ENCODE results near the gene MTSS2.
"Not testable (repeated sequence)": the region's sequence is repeated elsewhere in the genome, so short reads cannot be mapped to it uniquely, and the experiment has no call there.

MTSS2 gene

DNA sequence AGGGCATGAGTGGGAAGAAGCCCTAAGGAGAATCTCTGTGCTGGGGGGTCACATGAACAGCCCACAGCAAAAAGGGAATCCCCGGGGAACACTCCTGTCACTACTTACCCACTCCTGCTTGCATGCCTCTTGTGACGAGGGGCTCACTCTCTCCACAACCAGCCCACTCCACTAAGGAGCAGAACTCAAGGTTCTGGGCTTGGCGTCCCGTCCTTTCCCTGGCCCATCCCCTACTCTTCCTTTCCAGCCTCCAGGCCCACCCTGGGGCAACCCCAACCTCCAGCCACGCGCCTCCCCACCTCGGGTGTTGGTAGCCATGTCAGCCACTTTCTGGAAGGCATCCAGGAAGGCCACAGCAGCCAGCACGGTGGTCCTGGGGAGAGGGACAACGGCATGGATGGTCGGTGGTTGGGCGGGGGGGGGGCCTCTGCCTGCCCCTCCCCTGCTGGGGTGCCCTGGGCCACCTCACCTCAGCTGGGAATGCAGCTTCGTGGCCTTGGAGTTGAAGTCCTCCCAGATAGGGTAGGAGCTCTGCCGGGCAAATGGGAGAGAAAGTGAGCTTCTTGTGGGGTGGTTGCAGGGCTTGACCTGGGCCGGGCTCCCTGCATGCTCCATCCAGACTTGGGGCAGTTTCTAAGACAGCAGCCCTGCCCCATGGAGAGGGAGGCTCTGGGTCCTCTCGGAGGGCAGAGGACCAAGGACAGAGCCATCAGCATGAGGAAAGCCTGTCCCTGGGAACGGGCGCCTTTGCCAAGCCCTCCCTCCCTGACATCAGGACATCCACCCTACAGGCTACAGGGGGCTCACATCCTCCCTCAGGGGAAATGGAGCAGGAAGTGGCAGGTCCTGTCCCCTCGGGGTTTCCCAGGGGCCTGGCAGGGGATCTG lies 5.1 kb downstream of the MTSS2 start:
- H3K27ac ChIP-seq (ENCODE audit: low read length) = no peak overlapping the region
- H3K36me3 ChIP-seq (ENCODE audit: insufficient read depth, low read depth, low read length) = peaks cover 19% of the 10 kb centered on the region
- H3K4me1 ChIP-seq (ENCODE audit: insufficient read depth, low read length) = peaks cover 6% of the 10 kb centered on the region; the same call in 1 of the 2 replicates
- H3K9ac ChIP-seq (ENCODE audit: low read depth, low read length) = no peak overlapping the region
- peaks cover 8% of the 10 kb centered on the region; the same call in 1 of the 2 replicates for H3K27me3 ChIP-seq (ENCODE audit: insufficient read depth, low read length)
- H3K4me3 ChIP-seq (ENCODE audit: low read length) = peak overlapping the region; percentile 22; the same call in 1 of the 2 replicates
- H3K9me3 ChIP-seq (ENCODE audit: insufficient read depth, low read depth, low read length) = no peaks in the 10 kb centered on the region

DNA sequence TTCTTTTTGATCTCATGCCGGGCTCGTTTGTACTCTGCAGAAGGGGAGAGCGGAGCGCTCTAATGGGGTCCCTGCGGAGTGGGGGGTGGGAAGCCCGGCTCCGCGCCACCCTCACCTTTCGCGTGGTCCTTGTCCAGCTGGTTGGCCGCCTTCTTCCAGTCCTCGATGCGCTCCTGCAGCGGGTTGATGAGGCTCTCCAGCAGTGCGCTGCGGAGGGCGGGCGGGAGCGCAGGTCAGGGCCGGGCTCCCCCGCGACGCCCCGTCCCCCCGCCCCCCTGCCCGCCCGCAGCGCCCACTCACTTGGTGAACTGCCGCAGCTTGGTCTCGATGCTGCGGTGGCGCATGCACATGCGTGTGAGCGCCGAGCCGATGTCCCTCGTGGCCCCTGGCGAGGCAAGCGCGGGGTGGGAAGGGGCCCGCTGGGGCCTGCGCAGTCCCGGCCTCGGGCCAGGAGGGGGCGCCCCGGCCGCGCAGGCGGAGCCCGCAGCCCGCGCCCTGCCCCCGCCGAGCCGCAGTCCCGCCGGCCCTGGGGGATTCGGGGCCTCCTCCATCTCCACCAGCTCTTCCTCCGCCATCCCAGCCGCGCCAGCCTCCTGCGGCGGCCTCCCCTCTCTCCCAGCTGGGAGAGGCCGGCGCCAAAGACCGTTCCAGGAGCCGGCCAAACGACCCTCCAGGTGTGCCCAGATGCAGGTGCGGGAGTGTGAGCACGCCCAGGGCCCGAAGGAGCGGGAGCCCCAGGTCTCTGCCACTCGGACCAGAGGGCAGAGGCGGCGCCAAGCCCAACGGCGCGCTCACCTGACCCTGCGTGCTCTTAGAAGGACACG lies 6.0 kb downstream of the MTSS2 start:
- Histone ChIP-seq H3K4me1 (ENCODE audit: insufficient read depth, low read length) (peaks cover 5% of the 10 kb centered on the region; the same call in 1 of the 2 replicates), H3K36me3 (ENCODE audit: insufficient read depth, low read depth, low read length) (peaks cover 19% of the 10 kb centered on the region), H3K27ac (ENCODE audit: low read length) (no peak overlapping the region), H3K9me3 (ENCODE audit: insufficient read depth, low read depth, low read length) (no peaks in the 10 kb centered on the region), H3K27me3 (ENCODE audit: insufficient read depth, low read length) (peaks cover 3% of the 10 kb centered on the region; the same call in 1 of the 2 replicates), H3K9ac (ENCODE audit: low read depth, low read length) (no peak overlapping the region), H3K4me3 (ENCODE audit: low read length) (peak overlapping the region; percentile 22; the same call in 1 of the 2 replicates)

DNA sequence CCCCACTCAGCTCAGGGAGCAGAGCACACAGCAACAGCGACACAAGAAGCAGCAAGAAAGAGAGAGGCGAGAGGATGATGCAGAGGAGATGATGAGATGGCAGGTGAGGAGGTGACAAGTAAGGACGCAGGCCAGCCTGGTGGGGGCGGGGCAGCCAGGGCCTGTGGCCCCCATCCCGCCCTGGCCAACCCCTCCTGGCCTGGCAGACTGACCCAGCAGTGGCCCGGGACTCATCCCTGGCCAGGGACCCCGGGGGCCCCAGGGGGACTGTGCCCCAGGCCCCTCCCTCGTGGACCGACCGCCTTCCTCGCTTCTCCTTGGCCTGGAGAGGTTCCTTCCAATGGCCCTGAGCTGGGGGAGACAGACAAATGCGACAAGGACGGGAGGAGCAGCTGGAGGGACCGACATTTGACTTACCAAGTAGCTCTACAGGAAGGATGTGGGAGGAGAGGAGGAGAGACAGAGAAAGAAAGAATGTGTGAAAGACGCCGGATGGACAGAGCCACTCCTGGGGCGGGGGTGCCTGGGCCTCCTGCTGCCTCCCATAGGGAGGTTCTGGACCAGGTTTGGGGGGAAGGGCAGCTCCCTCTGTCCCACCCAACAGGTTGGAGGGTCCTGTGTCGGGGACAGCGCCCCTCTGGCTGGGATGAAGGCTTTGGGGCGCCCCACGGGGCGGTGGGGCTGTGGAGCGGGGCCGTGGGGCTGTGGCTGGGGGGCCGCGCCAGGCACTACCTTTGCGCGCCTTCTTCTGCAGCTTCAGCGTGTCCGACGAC lies 6.8 kb downstream of the MTSS2 start:
- H3K36me3 ChIP-seq (ENCODE audit: insufficient read depth, low read depth, low read length) = peaks cover 22% of the 10 kb centered on the region
- no peaks in the 10 kb centered on the region for H3K27me3 ChIP-seq (ENCODE audit: insufficient read depth, low read length)
- no peaks in the 10 kb centered on the region for H3K9me3 ChIP-seq (ENCODE audit: insufficient read depth, low read depth, low read length)
- no peak overlapping the region for H3K4me3 ChIP-seq (ENCODE audit: low read length)
- no peak overlapping the region for H3K27ac ChIP-seq (ENCODE audit: low read length)
- no peaks in the 10 kb centered on the region for H3K4me1 ChIP-seq (ENCODE audit: insufficient read depth, low read length)
- H3K9ac ChIP-seq (ENCODE audit: low read depth, low read length) = no peak overlapping the region

DNA sequence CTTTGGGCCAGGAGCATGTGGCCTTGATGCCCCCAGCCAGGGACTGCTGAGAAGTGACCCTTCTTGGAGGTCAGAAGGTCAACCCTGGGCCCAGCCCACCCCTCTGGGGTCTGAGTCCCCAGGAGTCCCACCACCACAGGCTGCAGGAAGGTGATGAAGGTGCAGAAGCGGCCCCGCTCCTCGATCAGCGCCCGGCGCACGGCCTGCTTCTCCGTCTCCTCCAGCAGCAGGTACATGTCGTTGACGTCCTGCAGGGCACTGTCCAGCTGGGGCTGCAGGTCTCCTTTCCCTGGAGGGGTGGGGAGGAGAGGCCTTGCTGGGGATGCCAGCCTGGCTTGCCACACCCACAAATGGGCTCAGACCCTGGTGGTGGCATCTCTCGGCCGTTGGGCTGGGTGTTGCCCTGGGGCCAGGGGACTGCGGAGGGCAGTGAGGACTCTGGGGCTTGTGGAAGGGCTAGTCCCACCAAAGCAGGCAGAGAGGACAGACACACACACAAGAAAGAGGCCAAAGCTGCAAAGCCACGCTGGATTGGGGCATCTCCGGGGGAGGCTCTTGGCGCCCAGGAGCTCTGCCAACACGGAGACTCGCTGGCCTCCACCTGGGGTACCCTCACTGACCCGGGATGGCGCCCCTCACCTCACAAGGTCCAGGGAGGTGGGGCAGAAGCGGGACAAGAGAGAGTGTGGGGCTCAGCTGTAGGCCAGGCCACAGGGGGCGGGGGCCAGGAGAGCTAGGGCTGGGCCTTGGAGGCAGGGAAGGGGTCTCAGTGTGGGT lies 7.5 kb downstream of the MTSS2 start:
- H3K4me3 ChIP-seq (ENCODE audit: low read length) = no peak overlapping the region
- H3K9me3 ChIP-seq (ENCODE audit: insufficient read depth, low read depth, low read length) = no peaks in the 10 kb centered on the region
- no peak overlapping the region for H3K27ac ChIP-seq (ENCODE audit: low read length)
- no peaks in the 10 kb centered on the region for H3K4me1 ChIP-seq (ENCODE audit: insufficient read depth, low read length)
- peaks cover 30% of the 10 kb centered on the region for H3K36me3 ChIP-seq (ENCODE audit: insufficient read depth, low read depth, low read length)
- H3K9ac ChIP-seq (ENCODE audit: low read depth, low read length) = no peak overlapping the region
- H3K27me3 ChIP-seq (ENCODE audit: insufficient read depth, low read length) = no peaks in the 10 kb centered on the region

DNA sequence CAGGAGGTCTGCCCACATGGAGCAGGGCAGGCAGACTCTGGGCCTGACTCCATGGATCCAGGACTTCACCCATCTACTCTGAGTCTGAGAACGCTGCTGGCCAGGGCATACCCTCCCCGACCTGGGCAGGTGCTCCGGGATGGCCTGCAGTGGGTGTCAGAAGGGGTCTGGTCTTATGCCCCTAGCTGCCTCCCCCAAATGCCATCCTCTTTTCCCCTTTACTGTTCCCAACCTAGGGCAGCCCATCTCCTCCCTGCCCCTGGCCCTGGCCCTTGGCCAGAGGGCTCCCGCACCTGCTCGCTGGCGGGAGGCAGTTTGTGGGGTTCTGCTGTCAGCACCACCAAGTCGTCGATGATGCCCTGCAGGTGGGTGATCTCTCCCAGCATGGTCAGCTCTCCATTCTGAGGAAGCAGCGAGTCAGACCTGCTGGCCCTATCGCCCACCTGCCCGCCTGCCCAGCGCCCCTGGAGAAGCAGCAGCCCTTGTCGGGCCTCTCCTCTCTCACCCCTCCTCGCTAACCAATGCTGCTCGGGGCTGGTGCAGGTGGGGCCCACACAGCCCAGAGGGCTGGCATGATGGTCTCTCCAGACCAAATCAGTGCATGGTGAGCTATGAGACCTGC lies 8.2 kb downstream of the MTSS2 start:
- H3K9me3 ChIP-seq (ENCODE audit: insufficient read depth, low read depth, low read length) = no peaks in the 10 kb centered on the region

DNA sequence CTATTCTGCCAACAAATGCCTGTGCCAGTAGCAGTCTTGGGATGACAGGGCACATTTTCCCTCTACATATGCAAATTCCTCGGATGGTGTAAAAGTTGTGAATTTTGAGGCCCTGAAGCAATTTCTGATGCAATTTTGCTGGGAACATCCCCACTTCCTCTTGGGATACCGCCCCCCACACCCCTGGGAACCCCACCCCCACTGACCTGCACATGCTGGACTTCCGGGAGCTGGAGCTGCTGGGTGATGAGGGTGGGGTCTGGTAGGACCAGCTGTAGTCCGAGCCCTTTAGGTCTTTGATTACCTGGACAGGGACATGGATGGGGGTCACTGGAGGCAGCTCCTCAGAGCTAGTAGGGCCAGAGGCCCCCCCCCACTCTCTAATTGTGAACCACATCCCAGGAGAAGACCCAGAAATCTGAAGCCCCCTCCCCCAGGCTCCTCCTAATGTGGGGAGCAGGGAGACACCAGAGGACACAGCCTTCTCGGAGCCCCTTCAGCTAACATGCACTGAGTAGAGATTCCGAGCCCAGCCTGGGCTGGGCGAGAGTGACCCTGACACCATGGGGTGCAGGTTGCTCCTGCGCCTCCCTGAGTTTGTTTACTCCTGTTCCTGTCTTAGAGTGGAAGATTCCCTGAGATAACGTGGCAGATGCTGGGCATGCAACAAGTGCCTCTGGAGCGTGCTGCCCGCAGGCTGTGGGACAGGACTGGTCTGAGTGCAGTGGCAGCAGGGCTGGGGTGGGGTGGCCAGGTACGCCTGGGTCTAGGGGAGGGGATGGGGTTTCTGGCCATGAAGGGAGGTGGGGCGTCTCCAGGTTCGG lies 9.0 kb downstream of the MTSS2 start:
- Histone ChIP-seq H3K4me1 (ENCODE audit: insufficient read depth, low read length) (no peaks in the 10 kb centered on the region), H3K9me3 (ENCODE audit: insufficient read depth, low read depth, low read length) (no peaks in the 10 kb centered on the region), H3K27me3 (ENCODE audit: insufficient read depth, low read length) (no peaks in the 10 kb centered on the region), H3K9ac (ENCODE audit: low read depth, low read length) (no peak overlapping the region), H3K36me3 (ENCODE audit: insufficient read depth, low read depth, low read length) (peaks cover 39% of the 10 kb centered on the region), H3K4me3 (ENCODE audit: low read length) (no peak overlapping the region), H3K27ac (ENCODE audit: low read length) (no peak overlapping the region)

More for the DNA sequence above, 8.2 kb downstream of the MTSS2 start:
- Histone ChIP-seq H3K4me1 (ENCODE audit: insufficient read depth, low read length) (no peaks in the 10 kb centered on the region), H3K27me3 (ENCODE audit: insufficient read depth, low read length) (no peaks in the 10 kb centered on the region), H3K27ac (ENCODE audit: low read length) (no peak overlapping the region), H3K9ac (ENCODE audit: low read depth, low read length) (no peak overlapping the region), H3K36me3 (ENCODE audit: insufficient read depth, low read depth, low read length) (peaks cover 37% of the 10 kb centered on the region), H3K4me3 (ENCODE audit: low read length) (no peak overlapping the region)

DNA sequence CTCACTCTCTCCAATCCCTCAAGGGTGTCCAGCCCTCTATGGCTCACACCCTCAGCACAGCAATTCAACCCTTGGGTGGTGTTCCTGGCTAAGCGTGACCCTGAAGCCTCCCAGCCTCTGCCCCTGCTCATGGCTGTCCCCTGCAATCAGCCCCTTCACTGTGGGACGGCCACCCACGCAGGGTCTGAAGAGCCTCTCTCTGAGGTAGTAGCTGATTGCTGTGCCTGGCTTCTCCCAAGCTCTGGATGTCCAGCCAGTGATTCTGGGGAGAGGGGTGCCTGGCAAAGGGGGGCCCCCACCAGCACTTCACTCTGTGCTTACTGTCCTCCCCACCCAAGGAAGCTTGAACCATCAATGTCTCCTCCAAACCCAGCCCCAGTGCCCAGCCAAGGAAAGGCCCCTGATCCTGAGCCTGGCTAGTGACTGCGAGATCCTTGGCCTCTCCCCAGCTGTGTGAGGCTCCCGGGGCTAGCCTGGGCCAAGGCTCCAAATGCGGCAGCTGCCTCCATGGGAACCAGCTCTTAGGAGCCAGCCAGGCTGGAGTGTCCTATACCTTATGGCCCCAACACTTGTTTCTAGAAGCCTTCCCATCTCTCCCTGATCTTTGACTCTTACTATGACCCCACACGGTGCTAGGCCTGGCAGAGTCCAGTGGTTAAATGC lies 9.9 kb downstream of the MTSS2 start:
- no peak overlapping the region for H3K9ac ChIP-seq (ENCODE audit: low read depth, low read length)
- peaks cover 44% of the 10 kb centered on the region for H3K36me3 ChIP-seq (ENCODE audit: insufficient read depth, low read depth, low read length)
- no peak overlapping the region for H3K27ac ChIP-seq (ENCODE audit: low read length)

DNA sequence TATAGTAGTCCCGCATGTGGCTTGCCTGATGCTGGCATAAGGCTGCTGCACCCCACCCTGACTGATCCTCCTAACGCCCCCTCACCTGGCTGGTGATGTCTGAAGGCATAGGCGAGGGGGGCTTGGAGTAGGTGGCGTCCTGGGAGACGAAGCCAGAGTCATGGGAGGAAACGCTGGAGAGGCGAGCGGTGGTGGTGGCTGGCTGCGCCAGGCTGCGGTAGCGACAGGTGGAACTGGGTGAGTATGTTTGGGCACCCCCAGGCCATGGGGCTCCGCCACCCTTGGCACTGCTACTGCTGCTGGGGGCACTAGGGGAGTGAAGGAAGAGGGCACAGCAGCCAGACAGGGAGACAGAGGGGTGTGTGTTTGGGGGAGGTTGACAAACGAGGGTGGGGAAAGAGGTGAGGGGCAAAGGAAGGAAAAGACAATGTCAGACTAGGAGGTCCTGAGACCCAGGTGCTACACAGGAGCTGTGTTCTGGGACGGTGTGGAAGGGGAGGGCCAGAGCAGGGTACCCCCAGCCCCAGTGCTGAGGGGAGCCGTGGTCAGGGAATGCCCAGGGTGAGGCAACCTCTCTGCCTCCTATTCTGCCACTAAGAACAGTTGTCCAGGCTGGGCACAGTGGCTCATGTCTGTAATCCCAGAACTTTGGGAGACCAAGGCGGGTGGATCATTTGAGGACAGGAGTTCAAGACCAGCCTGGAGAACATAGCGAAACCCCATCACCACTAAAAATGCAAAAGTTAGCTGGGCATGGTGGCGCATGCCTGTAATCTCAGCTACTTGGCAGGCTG lies 11.4 kb downstream of the MTSS2 start:
- no peaks in the 10 kb centered on the region for H3K4me1 ChIP-seq (ENCODE audit: insufficient read depth, low read length)
- H3K36me3 ChIP-seq (ENCODE audit: insufficient read depth, low read depth, low read length) = peaks cover 57% of the 10 kb centered on the region
- no peaks in the 10 kb centered on the region for H3K9me3 ChIP-seq (ENCODE audit: insufficient read depth, low read depth, low read length)
- no peaks in the 10 kb centered on the region for H3K27me3 ChIP-seq (ENCODE audit: insufficient read depth, low read length)
- H3K9ac ChIP-seq (ENCODE audit: low read depth, low read length) = no peak overlapping the region
- H3K27ac ChIP-seq (ENCODE audit: low read length) = no peak overlapping the region
- no peak overlapping the region for H3K4me3 ChIP-seq (ENCODE audit: low read length)

More for the DNA sequence above, 9.9 kb downstream of the MTSS2 start:
- H3K9me3 ChIP-seq (ENCODE audit: insufficient read depth, low read depth, low read length) = no peaks in the 10 kb centered on the region
- H3K4me1 ChIP-seq (ENCODE audit: insufficient read depth, low read length) = no peaks in the 10 kb centered on the region
- H3K4me3 ChIP-seq (ENCODE audit: low read length) = no peak overlapping the region
- H3K27me3 ChIP-seq (ENCODE audit: insufficient read depth, low read length) = no peaks in the 10 kb centered on the region

DNA sequence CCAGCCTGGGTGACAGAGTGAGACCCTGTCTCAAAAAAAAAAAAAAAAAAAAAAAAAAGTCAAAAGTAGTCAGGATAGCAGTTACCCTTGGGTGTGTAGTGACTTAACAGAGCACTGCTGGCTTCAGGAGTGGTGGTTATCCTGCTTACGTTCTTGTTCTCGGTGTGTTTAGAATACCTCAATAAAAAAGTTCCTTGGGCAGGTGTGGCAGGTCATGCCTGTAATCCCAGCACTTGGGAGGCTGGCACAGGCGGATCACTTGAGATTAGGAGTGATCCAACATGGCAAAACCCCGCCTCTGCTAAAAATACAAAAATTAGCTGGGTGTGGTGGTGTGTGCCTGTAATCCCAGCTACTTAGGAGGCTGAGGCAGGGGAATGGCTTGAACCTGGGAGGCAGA lies 14.9 kb downstream of the MTSS2 start:
- not testable (repeated sequence) for H3K27ac ChIP-seq (ENCODE audit: low read length); H3K4me3 ChIP-seq (ENCODE audit: low read length); H3K27me3 ChIP-seq (ENCODE audit: insufficient read depth, low read length); H3K9ac ChIP-seq (ENCODE audit: low read depth, low read length); H3K9me3 ChIP-seq (ENCODE audit: insufficient read depth, low read depth, low read length); H3K4me1 ChIP-seq (ENCODE audit: insufficient read depth, low read length)
- H3K36me3 ChIP-seq (ENCODE audit: insufficient read depth, low read depth, low read length) = peaks cover 60% of the 10 kb centered on the region

Measured in iPS-20b (cell line).